ENCODE measurements around the gene MEP1A.

MEP1A gene

GRCh38 chr6:46862381-46862780 lies 69.2 kb downstream of the MEP1A start:
- Histone ChIP-seq H3K4me1 (no peaks in the 10 kb centered on the region), H3K36me3 (no peaks in the 10 kb centered on the region), H3K27me3 (no peaks in the 10 kb centered on the region), H3K27ac (no peak overlapping the region), H3K9ac (no peak overlapping the region), H4K20me1 (no peaks in the 10 kb centered on the region), H3K4me2 (no peak overlapping the region), H3K4me3 (no peak overlapping the region), H3K9me3 (no peaks in the 10 kb centered on the region)
- no peak for TF ChIP-seq Cebpa-rat (IDR thresholded peaks at IDR 0.05)

- Histone ChIP-seq H4K20me1 (no peaks in the 10 kb centered on the region), H3K27me3 (no peaks in the 10 kb centered on the region), H3K36me3 (no peaks in the 10 kb centered on the region), H3K4me3 (no peak overlapping the region), H3K4me1 (no peaks in the 10 kb centered on the region), H3K9me3 (no peaks in the 10 kb centered on the region), H3K9ac (no peak overlapping the region), H3K4me2 (no peak overlapping the region), H3K27ac (no peak overlapping the region)
- no peak for TF ChIP-seq Cebpa-rat (IDR thresholded peaks at IDR 0.05)
These were observed 70.6 kb downstream of the MEP1A start for GRCh38 chr6:46863791-46864190.

DNA sequence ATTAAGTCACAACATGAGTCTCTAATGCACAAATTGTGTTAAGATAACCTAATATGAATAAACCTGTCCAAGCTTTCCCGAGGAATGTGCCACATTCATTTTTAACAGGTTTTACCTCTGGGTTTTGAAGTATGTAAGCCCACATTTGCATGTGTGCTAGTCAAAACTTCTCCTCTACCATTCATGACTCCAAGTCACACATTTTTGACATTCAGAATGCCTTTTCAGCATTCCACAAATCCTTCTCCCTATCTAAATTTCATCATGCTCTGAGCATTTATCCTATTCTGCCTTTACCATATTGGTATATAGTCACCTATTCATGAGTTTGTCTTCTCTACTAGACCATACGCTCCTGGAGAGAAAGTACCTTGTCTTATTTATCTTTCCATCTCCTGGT lies 72.0 kb downstream of the MEP1A start:
- Histone ChIP-seq H3K4me2 (no peak overlapping the region), H4K20me1 (no peaks in the 10 kb centered on the region), H3K27me3 (no peaks in the 10 kb centered on the region), H3K9me3 (no peaks in the 10 kb centered on the region), H3K27ac (no peak overlapping the region), H3K9ac (no peak overlapping the region), H3K4me1 (no peaks in the 10 kb centered on the region), H3K4me3 (no peak overlapping the region), H3K36me3 (no peaks in the 10 kb centered on the region)
- no peak for TF ChIP-seq Cebpa-rat (IDR thresholded peaks at IDR 0.05)

GRCh38 chr6:46867411-46867810 lies 74.2 kb downstream of the MEP1A start:
- Histone ChIP-seq H3K4me3 (no peak overlapping the region), H4K20me1 (no peaks in the 10 kb centered on the region), H3K4me1 (no peaks in the 10 kb centered on the region), H3K27ac (no peak overlapping the region), H3K9me3 (no peaks in the 10 kb centered on the region), H3K36me3 (no peaks in the 10 kb centered on the region), H3K27me3 (no peaks in the 10 kb centered on the region), H3K4me2 (no peak overlapping the region), H3K9ac (no peak overlapping the region)
- no peak for TF ChIP-seq Cebpa-rat (IDR thresholded peaks at IDR 0.05)

DNA sequence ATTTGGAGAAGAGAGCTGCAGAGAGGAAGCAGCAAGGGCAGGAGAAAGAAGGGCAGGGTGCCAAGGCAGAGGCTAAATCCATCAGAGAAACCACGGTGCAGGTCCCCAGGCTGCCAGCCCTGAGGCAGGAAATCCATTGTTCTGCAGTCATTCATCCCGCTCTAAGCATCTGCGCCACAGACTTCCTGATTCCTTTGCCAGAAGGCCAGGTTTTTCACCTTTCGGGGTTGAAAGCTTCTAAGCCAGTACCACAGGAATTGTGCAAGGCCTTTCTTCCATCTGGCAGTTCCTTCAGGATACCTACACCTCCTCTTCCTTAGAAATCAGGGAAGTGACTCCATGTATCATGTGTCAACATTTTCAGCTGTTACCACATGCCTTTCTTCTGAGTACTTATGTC lies 82.9 kb downstream of the MEP1A start:
- no peaks in the 10 kb centered on the region for H3K4me1 ChIP-seq
- no peak overlapping the region for H3K4me2 ChIP-seq
- no peak overlapping the region for H3K27ac ChIP-seq
- no peak for TF ChIP-seq Cebpa-rat (IDR thresholded peaks at IDR 0.05)
- H4K20me1 ChIP-seq, result no peaks in the 10 kb centered on the region
- no peaks in the 10 kb centered on the region for H3K36me3 ChIP-seq
- H3K4me3 ChIP-seq, result no peak overlapping the region
- no peaks in the 10 kb centered on the region for H3K9me3 ChIP-seq
- H3K9ac ChIP-seq, result no peak overlapping the region
- no peaks in the 10 kb centered on the region for H3K27me3 ChIP-seq

DNA sequence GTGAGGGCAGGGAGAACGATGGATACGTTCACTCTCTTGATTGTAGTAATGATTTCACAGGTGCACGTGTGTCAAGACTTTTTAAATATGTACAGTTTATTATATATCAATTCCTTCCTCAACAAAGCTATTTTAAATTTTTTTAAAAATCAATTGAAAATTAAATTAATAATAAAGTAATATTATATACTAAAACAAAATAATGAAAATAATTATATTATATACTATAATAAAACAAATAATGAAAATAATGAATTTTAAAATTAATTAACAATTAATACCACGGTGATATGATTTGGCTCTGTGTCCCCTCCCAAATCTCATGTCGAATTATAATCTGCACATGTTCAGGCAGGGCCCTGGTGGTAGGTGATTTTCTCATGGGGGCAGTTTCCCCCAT lies 85.8 kb downstream of the MEP1A start:
- H3K9ac ChIP-seq, result no peak overlapping the region
- H4K20me1 ChIP-seq, result no peaks in the 10 kb centered on the region
- H3K4me3 ChIP-seq, result no peak overlapping the region
- H3K4me1 ChIP-seq, result no peaks in the 10 kb centered on the region
- TF ChIP-seq Cebpa-rat (IDR thresholded peaks at IDR 0.05), result no peak
- H3K36me3 ChIP-seq, result no peaks in the 10 kb centered on the region
- no peaks in the 10 kb centered on the region for H3K27me3 ChIP-seq
- H3K9me3 ChIP-seq, result no peaks in the 10 kb centered on the region
- H3K27ac ChIP-seq, result no peak overlapping the region
- H3K4me2 ChIP-seq, result no peak overlapping the region

- H3K27ac ChIP-seq, result no peak overlapping the region
- no peaks in the 10 kb centered on the region for H3K36me3 ChIP-seq
- no peaks in the 10 kb centered on the region for H4K20me1 ChIP-seq
- H3K9me3 ChIP-seq, result no peaks in the 10 kb centered on the region
- no peak for TF ChIP-seq Cebpa-rat (IDR thresholded peaks at IDR 0.05)
- H3K4me2 ChIP-seq, result no peak overlapping the region
- no peak overlapping the region for H3K9ac ChIP-seq
- no peak overlapping the region for H3K4me3 ChIP-seq
- no peaks in the 10 kb centered on the region for H3K27me3 ChIP-seq
- H3K4me1 ChIP-seq, result no peaks in the 10 kb centered on the region
These were observed 89.5 kb downstream of the MEP1A start for GRCh38 chr6:46882645-46883044.

GRCh38 chr6:46888031-46888430 lies 94.8 kb downstream of the MEP1A start:
- Histone ChIP-seq H3K9me3 (no peaks in the 10 kb centered on the region), H3K4me3 (no peak overlapping the region), H4K20me1 (no peaks in the 10 kb centered on the region), H3K4me1 (0 out of 2 replicates have a peak, but pooled peaks cover 7% of the 10 kb centered on the region), H3K27me3 (no peaks in the 10 kb centered on the region), H3K9ac (no peak overlapping the region), H3K27ac (no peak overlapping the region), H3K36me3 (no peaks in the 10 kb centered on the region), H3K4me2 (no peak overlapping the region)
- no peak for TF ChIP-seq Cebpa-rat (IDR thresholded peaks at IDR 0.05)

DNA sequence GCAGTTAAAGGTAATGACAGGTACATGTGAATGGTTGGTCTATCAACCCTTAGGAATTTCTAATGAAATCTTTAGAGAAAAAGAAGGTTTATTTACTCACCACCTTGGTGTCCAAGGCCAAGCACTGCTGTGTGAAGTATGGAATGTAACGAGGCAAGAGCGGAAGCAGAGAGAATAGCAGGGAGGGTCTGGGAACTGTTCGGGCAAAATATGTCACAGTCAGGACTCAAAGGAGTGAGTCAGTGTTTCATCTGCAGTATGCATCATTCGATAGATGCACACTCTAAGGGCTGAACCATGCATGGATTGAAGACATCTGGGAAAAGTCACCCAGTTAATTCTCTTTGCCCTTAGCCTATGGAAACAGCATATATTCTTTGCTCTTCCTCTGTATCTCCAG lies 95.4 kb downstream of the MEP1A start:
- Histone ChIP-seq H3K4me3 (no peak overlapping the region), H3K27ac (no peak overlapping the region), H4K20me1 (no peaks in the 10 kb centered on the region), H3K27me3 (no peaks in the 10 kb centered on the region), H3K4me1 (0 out of 2 replicates have a peak, but pooled peaks cover 7% of the 10 kb centered on the region), H3K36me3 (no peaks in the 10 kb centered on the region), H3K9me3 (no peaks in the 10 kb centered on the region), H3K9ac (no peak overlapping the region), H3K4me2 (no peak overlapping the region)
- no peak for TF ChIP-seq Cebpa-rat (IDR thresholded peaks at IDR 0.05)

Data from BLaER1 (cell line).